ENCODE data around the gene RNF138.
"Not testable (repeated sequence)": the region's sequence is repeated elsewhere in the genome, so short reads cannot be mapped to it uniquely, and the experiment has no call there.

The RNF138 gene

GRCh38 chr18:32175265-32175664 is 83.6 kb downstream of the RNF138 start:
- DNase-seq (ENCODE audit: low read depth, low spot score): no peak

- DNase-seq (ENCODE audit: low read depth, low spot score): not testable (repeated sequence)
These were observed 85.1 kb downstream of the RNF138 start for GRCh38 chr18:32176745-32177144.

GRCh38 chr18:32177530-32177929 is 85.9 kb downstream of the RNF138 start:
- no peak for DNase-seq (ENCODE audit: low read depth, low spot score)

Data from ELF-1 (cell line).